Ovary (tissue), 9 donors: ENCODE measurements around the gene MST1. TPM values are rescaled to one million over a fixed set of nuclear protein-coding genes. Genes with fewer than 3 reads are reported as not detected.

Source experiments
- DNase-seq, 5 donors: peaks; one replicate each; pipeline ENCODE4 v3.0.0-alpha.2; 2019 to 2020
- H3K27ac ChIP-seq, 2 donors: fragments of 200-600 bp; one replicate each; pipeline versions ENCODE4 v1.5.1 to v1.8.0; 2019 to 2022
- H3K27me3 ChIP-seq: fragments of 200-600 bp; one replicate; pipeline ENCODE4 v1.8.0; 2022
- H3K36me3 ChIP-seq: fragments of 200-600 bp; sonication (generic); one replicate; pipeline ENCODE4 v1.5.1; 2019
- H3K4me1 ChIP-seq: one replicate; pipeline ENCODE4 v1.8.1; 2013; ENCODE audit warnings: mild to moderate bottlenecking, moderate library complexity; ENCODE audit not compliant: insufficient read depth
- H3K4me3 ChIP-seq: fragments of 200-600 bp; sonication (generic); one replicate; pipeline ENCODE4 v1.5.1; 2017
- H3K9me3 ChIP-seq, 2 donors: fragments of 200-600 bp in 1 of 2; sonication (generic) in 1 of 2; one replicate each; pipeline versions ENCODE4 v1.5.1 to v1.8.1; 2013 to 2019; ENCODE audit warnings: mild to moderate bottlenecking in 1 of 2, moderate library complexity in 1 of 2
- CTCF ChIP-seq, 3 donors: fragments of 450-650 bp in 2 of 3; fragments of 200-600 bp in 1 of 3; IDR thresholded peaks; one replicate each; pipeline versions ENCODE4 v1.5.1 to v1.8.0; 2016 to 2022; ENCODE audit warnings: antibody characterized with exemption in 3 of 3, mild to moderate bottlenecking in 1 of 3
- EP300 ChIP-seq: sonication (generic); formaldehyde crosslinking; IDR thresholded peaks from one replicate; pipeline ENCODE4 v1.6.1; 2017; ENCODE audit warnings: antibody characterized with exemption
- POLR2A ChIP-seq: fragments of 450-650 bp; IDR thresholded peaks from one replicate; pipeline ENCODE4 v1.6.1; 2017; ENCODE audit warnings: antibody characterized with exemption, mild to moderate bottlenecking, moderate library complexity
- WGBS, 3 donors: extraction: QIAGEN DNeasy Blood & Tissue Kit in 1 of 3; methylation state at CpG; one replicate each; pipeline versions ENCODE4 v1.1.5 to v1.1.7; 2013 to 2017; 5-methylcytosine and 5-hydroxymethylcytosine counted together
- intact Hi-C, 4 donors: fragments of 100-400 bp; cut with DNase I; formaldehyde crosslinking; loops; one replicate each; pipeline versions ENCODE4 v1.11.0 to v1.15.1; 2022 to 2023
- polyA plus RNA-seq, 2 donors: library from polyadenylated mRNA; stranded (reverse); fragments of 200-250 nt in 1 of 2; fragments of 350-450 nt in 1 of 2; fragmentation: Illumina TruSeq in 1 of 2; extraction: RNeasy Lipid Tissue Mini Kit (QIAGEN cat#74804) in 1 of 2; gene quantifications; one replicate each; pipeline ENCODE4 v1.2.3, GENCODE V29; 2013 to 2014
- total RNA-seq, 7 donors: library from RNA; depleted of rRNA in 2 of 7; stranded (reverse); fragments of >200 nt in 2 of 7; fragmentation: NEBNext Ultra II Directional in 3 of 7; extraction: Animal tissue kit (Norgen Biotek cat#: 25700) in 3 of 7; gene quantifications; one replicate each; pipeline versions ENCODE4 v1.1.0 to v1.2.4, GENCODE V29; 2016 to 2023
- donor health status: DM: no; HTN: no; CAD: no; lungs with moderate emphysema.
- donor health status: DM: no; HTN: no; CAD: no.
- donor health status: Bipolar disorder and iron deficiency.
- donor health status: DM: yes; HTN: yes; CAD: no.
- donor health status: DM: no; HTN: no; CAD: no.
- donor health status: DM: yes; HTN: yes; CAD: no.

Gene MST1
- total and polyA plus RNA-seq, 9 donors = 3.5 to 91.0 (median 17.3) TPM

DNA sequence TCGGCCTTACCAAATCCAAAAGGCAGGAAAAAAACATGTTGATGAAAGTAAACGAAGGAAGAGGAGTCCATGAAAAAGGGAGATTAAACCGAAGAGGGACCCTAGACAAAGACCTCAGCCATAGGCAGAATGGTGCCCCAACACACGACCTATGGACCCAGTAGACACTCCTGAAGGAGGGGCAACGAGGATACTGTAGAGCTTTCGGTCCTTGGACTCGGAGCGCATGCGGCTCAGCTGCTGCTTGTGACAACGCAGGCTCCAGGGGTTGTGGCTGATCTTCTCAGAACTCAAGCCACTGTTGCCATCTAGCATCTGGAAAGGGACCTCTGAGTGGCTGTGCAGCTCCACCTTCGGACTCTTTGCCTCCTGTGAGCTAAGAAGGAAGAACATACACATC lies 43.3 kb upstream of the MST1 start:
- no peak for TF ChIP-seq EP300
- H3K27ac ChIP-seq = no peak overlapping the region
- 80 to 90% (median 88%) methylated on average over 11 of the region's 11 CpGs for WGBS, 3 donors
- H3K36me3 ChIP-seq = no peaks in the 10 kb centered on the region
- H3K4me1 ChIP-seq = no peaks in the 10 kb centered on the region
- DNase-seq = no peak
- H3K27me3 ChIP-seq = no peaks in the 10 kb centered on the region
- intact Hi-C loops = no loop called here
- no peak overlapping the region for H3K4me3 ChIP-seq
- H3K9me3 ChIP-seq = no peaks in the 10 kb centered on the region

GRCh38 chr3:49729966-49730609 lies 40.8 kb upstream of the MST1 start:
- Histone ChIP-seq H3K9me3 (no peaks in the 10 kb centered on the region), H3K4me3 (no peak overlapping the region), H3K36me3 (no peaks in the 10 kb centered on the region), H3K27ac (no peak overlapping the region), H3K4me1 (no peaks in the 10 kb centered on the region), H3K27me3 (no peaks in the 10 kb centered on the region)
- DNase-seq = no peak
- intact Hi-C loops = no loop called here
- 95 to 100% (median 97%) methylated on average over 4 of the region's 4 CpGs for WGBS, 3 donors
- TF ChIP-seq CTCF (IDR thresholded peaks at IDR 0.05) (no peak), POLR2A (no peak), EP300 (no peak)

DNA sequence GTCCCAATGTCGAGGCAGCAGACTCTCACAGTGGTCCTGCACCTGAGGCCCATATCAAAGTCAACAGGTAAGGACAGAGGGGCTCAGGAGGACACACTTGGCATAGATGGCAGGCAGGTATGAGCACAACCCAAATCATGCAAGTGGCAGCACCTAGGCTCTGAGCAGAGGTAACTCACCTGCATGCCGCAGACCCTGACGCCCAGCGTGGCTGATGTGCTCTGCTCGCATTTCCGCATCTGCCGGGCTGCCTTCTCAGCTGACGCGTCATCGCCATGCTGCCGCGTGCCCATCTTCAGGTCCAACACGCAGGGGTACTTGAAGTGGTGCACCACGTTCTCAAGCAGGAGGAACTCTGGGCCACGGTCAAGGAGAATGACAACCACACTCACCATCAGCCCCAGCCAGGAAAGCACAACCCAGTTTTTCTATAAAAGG lies 38.7 kb upstream of the MST1 start:
- no peak overlapping the region for H3K4me3 ChIP-seq
- no peaks in the 10 kb centered on the region for H3K9me3 ChIP-seq
- intact Hi-C loops = no loop called here
- TF ChIP-seq POLR2A (no peak), EP300 (no peak)
- 91% methylated on average over 15 of the region's 15 CpGs for WGBS, 3 donors
- no peaks in the 10 kb centered on the region for H3K36me3 ChIP-seq
- H3K27me3 ChIP-seq = no peaks in the 10 kb centered on the region
- peak in 1 of 5 donors; percentile 21 for DNase-seq
- H3K27ac ChIP-seq = no peak overlapping the region
- peaks cover 3% of the 10 kb centered on the region for H3K4me1 ChIP-seq

GRCh38 chr3:49727154-49727923 lies 38.1 kb upstream of the MST1 start:
- 82 to 85% (median 83%) methylated on average over 19 of the region's 19 CpGs for WGBS, 3 donors
- Histone ChIP-seq H3K27me3 (no peaks in the 10 kb centered on the region), H3K36me3 (no peaks in the 10 kb centered on the region), H3K4me3 (no peak overlapping the region), H3K4me1 (peaks cover 5% of the 10 kb centered on the region), H3K27ac (no peak overlapping the region), H3K9me3 (no peaks in the 10 kb centered on the region)
- no peak for TF ChIP-seq POLR2A
- TF ChIP-seq EP300 = no peak
- no peak for TF ChIP-seq CTCF (IDR thresholded peaks at IDR 0.05)
- intact Hi-C loops = no loop called here
- peak in 1 of 5 donors; percentile 18 for DNase-seq

DNA sequence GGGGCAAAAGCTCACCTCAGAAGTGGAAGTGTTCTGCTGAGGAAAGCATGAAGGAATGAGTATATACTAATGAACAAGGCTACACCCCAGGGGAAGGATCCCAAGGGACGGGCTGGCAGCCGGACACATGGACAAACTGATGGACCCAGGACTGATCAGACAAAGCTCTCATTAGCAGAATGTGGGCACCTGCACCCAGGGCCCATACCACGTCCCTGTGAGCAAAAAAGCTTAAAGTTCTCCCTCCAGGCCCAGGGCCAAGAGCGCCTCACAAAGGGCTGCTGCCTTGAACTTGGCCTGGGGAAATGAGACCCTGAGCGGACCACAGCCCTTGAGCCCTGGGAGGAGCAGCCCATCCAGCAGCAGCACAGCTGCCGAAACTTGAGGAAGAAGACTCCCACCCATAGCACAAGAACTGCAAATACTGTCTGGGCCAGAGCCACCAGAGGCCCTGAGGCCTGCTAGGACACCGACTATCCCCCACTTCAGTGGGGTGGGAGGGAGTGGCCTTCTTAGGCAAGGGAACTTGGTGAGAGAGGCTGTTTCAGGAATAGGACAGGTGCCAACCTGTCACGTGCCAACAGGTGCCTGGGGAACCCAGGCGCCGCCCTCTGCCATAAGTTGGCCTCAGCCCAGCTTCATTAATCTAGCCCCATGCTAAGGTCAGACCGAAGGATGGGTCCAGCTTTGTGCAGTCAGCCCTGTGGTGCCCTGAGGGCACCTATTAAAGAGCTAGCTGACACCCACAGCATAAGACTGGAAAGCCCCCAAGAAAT lies 36.8 kb upstream of the MST1 start:
- H3K27me3 ChIP-seq = no peaks in the 10 kb centered on the region
- TF ChIP-seq EP300 (no peak), CTCF (IDR thresholded peaks at IDR 0.05) (no peak), POLR2A (no peak)
- DNase-seq = peak in 1 of 5 donors; percentile 27
- intact Hi-C loops = no loop called here
- no peak overlapping the region for H3K27ac ChIP-seq
- H3K9me3 ChIP-seq = no peaks in the 10 kb centered on the region
- peaks cover 5% of the 10 kb centered on the region for H3K4me1 ChIP-seq
- WGBS, 3 donors = 77 to 82% (median 79%) methylated on average over 11 of the region's 11 CpGs
- no peak overlapping the region for H3K4me3 ChIP-seq
- H3K36me3 ChIP-seq = no peaks in the 10 kb centered on the region
